ENCODE results near the gene GMPR2. TPM values are rescaled to one million over a fixed set of nuclear protein-coding genes. Genes with fewer than 3 reads are reported as not detected.
A peak's percentile ranks its signal among the peaks of the same experiment; 100 is the strongest.

Gene GMPR2
- total RNA-seq, 1 donor from 2014 or later: 66.2 TPM

- H3K27ac Mint-ChIP-seq (ENCODE audit: unreplicated experiment): no peak overlapping the region
- H3K36me3 Mint-ChIP-seq (ENCODE audit: low read depth): no peaks in the 10 kb centered on the region
- no peak for TF ChIP-seq CTCF (conservative IDR thresholded peaks at IDR 0.05)
- H3K9me3 Mint-ChIP-seq: no peaks in the 10 kb centered on the region
- H3K4me3 Mint-ChIP-seq: no peak overlapping the region
- H3K4me1 Mint-ChIP-seq: no peaks in the 10 kb centered on the region
- no peak for DNase-seq (ENCODE audit: low read depth, low spot score)
- H3K27me3 Mint-ChIP-seq (ENCODE audit: low read depth): no peaks in the 10 kb centered on the region
Observed at GRCh38 chr14:24258548-24259265, 26.0 kb downstream of the GMPR2 start.

DNA sequence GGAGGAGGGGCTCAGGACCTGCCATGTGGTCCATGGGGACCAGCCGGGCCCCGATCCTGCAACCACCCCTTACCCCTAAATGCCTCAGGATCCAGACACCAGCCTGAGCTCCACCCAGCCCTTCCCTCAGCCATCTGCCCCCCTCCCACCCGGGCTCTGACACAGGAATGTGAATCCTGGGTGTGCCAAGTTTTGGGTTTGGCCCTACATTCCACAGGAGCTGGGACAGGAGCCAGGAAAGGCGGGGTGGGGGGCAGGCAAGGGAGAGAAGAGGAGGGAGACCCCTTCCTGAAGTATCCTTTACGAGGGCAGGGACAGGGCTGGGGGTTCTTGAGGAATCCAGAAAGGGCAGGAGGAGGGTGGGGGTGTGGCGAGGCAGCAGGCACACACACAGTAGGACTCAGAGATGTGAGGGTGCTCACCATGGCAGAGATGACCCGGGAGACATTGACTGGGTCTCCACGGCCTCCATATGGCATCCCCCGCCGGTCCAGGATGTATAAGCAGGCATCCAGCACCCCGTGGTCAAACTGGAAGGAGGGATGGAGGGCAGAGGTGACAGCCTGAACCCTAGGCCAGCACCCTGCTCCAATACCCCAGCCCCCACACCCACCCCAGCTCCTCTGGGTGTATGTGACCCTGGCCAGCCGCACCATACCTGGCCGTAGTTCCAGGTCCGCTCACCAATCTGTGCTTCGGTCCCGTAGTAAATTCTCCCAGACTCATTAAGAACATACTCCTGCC lies 26.7 kb downstream of the GMPR2 start:
- no peaks in the 10 kb centered on the region for H3K27me3 Mint-ChIP-seq (ENCODE audit: low read depth)
- no peaks in the 10 kb centered on the region for H3K36me3 Mint-ChIP-seq (ENCODE audit: low read depth)
- no peaks in the 10 kb centered on the region for H3K9me3 Mint-ChIP-seq
- no peak for TF ChIP-seq CTCF (conservative IDR thresholded peaks at IDR 0.05)
- no peaks in the 10 kb centered on the region for H3K4me1 Mint-ChIP-seq
- DNase-seq (ENCODE audit: low read depth, low spot score): no peak
- no peak overlapping the region for H3K27ac Mint-ChIP-seq (ENCODE audit: unreplicated experiment)
- H3K4me3 Mint-ChIP-seq: no peak overlapping the region

- no peak overlapping the region for H3K27ac Mint-ChIP-seq (ENCODE audit: unreplicated experiment)
- H3K9me3 Mint-ChIP-seq: no peaks in the 10 kb centered on the region
- no peaks in the 10 kb centered on the region for H3K36me3 Mint-ChIP-seq (ENCODE audit: low read depth)
- TF ChIP-seq CTCF (conservative IDR thresholded peaks at IDR 0.05): no peak
- H3K27me3 Mint-ChIP-seq (ENCODE audit: low read depth): no peaks in the 10 kb centered on the region
- no peak overlapping the region for H3K4me3 Mint-ChIP-seq
- no peak for DNase-seq (ENCODE audit: low read depth, low spot score)
- no peaks in the 10 kb centered on the region for H3K4me1 Mint-ChIP-seq
Observed at GRCh38 chr14:24260026-24260779, 27.5 kb downstream of the GMPR2 start.

GRCh38 chr14:24260780-24261157 lies 28.0 kb downstream of the GMPR2 start:
- Mint-ChIP-seq H3K27me3 (ENCODE audit: low read depth) (no peaks in the 10 kb centered on the region), H3K36me3 (ENCODE audit: low read depth) (no peaks in the 10 kb centered on the region), H3K4me1 (no peaks in the 10 kb centered on the region), H3K9me3 (no peaks in the 10 kb centered on the region), H3K27ac (ENCODE audit: unreplicated experiment) (peak overlapping the region; percentile 94), H3K4me3 (no peak overlapping the region)
- no peak for TF ChIP-seq CTCF (conservative IDR thresholded peaks at IDR 0.05)
- DNase-seq (ENCODE audit: low read depth, low spot score): no peak

DNA sequence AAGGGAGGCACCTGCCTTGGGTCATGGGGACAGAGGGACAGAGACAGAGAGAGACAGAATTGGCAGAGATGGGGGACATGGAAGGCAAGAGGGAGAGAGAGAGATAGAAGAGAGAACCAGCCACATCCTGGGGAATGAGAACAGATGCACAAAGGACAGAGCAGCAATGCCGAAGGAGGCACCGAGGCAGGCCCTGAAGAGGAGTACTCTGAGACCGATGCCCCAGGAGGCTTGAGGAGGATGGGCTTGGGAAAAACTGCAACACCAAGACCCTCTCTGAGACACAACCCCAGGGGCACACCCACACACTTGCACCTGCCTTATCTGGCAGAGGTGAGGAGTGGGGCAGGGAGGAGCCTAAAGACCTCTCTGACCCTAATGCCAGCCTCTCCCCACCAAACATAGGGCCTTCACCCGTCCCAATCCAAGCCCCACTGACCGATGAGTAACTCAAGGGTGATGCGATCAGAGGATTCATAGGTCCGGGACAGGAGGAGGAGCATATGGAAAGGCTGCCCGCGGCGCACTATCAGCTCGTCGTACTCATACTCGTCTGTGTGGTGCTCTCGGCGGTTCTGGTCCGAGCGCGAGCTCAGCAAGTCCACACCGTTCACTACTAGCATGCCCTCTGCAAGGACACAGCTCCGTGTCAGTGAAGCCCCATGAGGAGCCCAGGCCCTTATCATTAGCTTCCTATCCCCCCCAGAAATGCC lies 28.7 kb downstream of the GMPR2 start:
- H3K27me3 Mint-ChIP-seq (ENCODE audit: low read depth): no peaks in the 10 kb centered on the region
- DNase-seq (ENCODE audit: low read depth, low spot score): no peak
- H3K4me3 Mint-ChIP-seq: no peak overlapping the region
- H3K36me3 Mint-ChIP-seq (ENCODE audit: low read depth): no peaks in the 10 kb centered on the region
- H3K4me1 Mint-ChIP-seq: no peaks in the 10 kb centered on the region
- peak overlapping the region; percentile 94 for H3K27ac Mint-ChIP-seq (ENCODE audit: unreplicated experiment)
- TF ChIP-seq CTCF (conservative IDR thresholded peaks at IDR 0.05): no peak
- no peaks in the 10 kb centered on the region for H3K9me3 Mint-ChIP-seq
